Stomach (tissue), 4 donors: Measurements from ENCODE around the gene PSMB11.
A peak's percentile ranks its signal among the peaks of the same experiment; 100 is the strongest.

ENCODE experiments used
- CTCF ChIP-seq, 7 experiments: fragments of 450-650 bp in 4 of 7; fragments of 200-600 bp in 3 of 7; sonication (generic) in 3 of 7; IDR thresholded peaks; one replicate each; pipeline ENCODE4 v1.5.1; 2016 to 2019; ENCODE audit warnings: antibody characterized with exemption in 7 of 7, control low read depth in 2 of 7, mild to moderate bottlenecking in 1 of 7
- EP300 ChIP-seq: sonication (generic); formaldehyde crosslinking; IDR thresholded peaks from one replicate; pipeline ENCODE4 v1.6.1; 2017; ENCODE audit warnings: antibody characterized with exemption
- POLR2A ChIP-seq, 4 donors: fragments of 450-650 bp; IDR thresholded peaks; one replicate each; pipeline ENCODE4 v1.6.1; 2016; ENCODE audit warnings: antibody characterized with exemption in 4 of 4, control low read depth in 2 of 4, mild to moderate bottlenecking in 1 of 4, moderate library complexity in 1 of 4
- POLR2AphosphoS5 ChIP-seq, 3 donors: sonication (generic); formaldehyde crosslinking; IDR thresholded peaks; one replicate each; pipeline ENCODE4 v1.6.1; 2016; ENCODE audit warnings: antibody characterized with exemption in 3 of 3

- TF ChIP-seq CTCF (IDR thresholded peaks at IDR 0.05): no peak
- no peak for TF ChIP-seq POLR2A (IDR thresholded peaks at IDR 0.05)
- peak in 2 of 3 donors; percentile 12 to 38 for TF ChIP-seq POLR2AphosphoS5 (IDR thresholded peaks at IDR 0.05)
- TF ChIP-seq EP300: no peak
These were observed 31.9 kb upstream of the PSMB11 start, which contains the start of gene C14orf93 for GRCh38 chr14:23009939-23010726.
